NB4 (cell line): ENCODE data around the gene AMOTL1.

Experiments
- CTCF ChIP-seq: IDR thresholded peaks from one replicate; pipeline ENCODE4 v1.5.1; 2012; ENCODE audit warnings: low read depth, low read length
- POLR2A ChIP-seq: IDR thresholded peaks from 2 replicates; pipeline ENCODE4 v1.6.1; 2011; ENCODE audit warnings: mild to moderate bottlenecking; ENCODE audit not compliant: insufficient read length; ENCODE audit errors: extremely low read depth

DNA sequence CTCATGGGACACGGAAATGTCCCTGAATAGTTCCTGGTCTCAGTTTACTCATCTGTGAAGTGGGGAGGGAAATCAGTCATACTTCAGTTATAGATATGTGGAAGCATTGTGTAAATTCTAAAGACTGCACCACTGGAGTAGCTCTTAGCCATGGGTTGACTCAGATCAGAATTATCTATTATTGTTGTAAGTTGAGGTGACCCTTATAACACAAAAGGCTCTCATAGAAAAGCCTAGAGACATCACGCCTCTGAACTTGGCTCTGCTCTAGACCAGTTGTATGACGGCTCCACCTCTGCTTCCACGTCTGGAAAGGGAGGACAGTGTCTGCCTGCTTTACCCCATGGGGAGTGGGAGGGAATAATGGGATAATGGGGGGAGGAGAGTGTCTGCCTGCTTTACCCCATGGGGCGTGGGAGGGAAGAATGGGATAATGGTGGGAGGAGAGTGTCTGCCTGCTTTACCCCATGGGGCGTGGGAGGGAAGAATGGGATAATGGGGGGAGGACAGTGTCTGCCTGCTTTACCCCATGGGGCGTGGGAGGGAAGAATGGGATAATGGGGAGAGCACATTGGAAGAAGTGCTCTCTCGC lies 98.2 kb downstream of the AMOTL1 start:
- no peak for TF ChIP-seq CTCF
- no peak for TF ChIP-seq POLR2A
